HG02840 (cell line): ENCODE data around the gene CD34.
"Not testable (repeated sequence)": the region's sequence is repeated elsewhere in the genome, so short reads cannot be mapped to it uniquely, and the experiment has no call there.

Source experiments
- ATAC-seq: cut with Tn5 transposase; IDR thresholded peaks from one replicate; pipeline ENCODE4 v1.9.1; 2021; ENCODE audit warnings: mild to moderate bottlenecking, moderate library complexity, moderate number of reproducible peaks; ENCODE audit not compliant: unreplicated experiment, low FRiP score

The CD34 gene, protein sequence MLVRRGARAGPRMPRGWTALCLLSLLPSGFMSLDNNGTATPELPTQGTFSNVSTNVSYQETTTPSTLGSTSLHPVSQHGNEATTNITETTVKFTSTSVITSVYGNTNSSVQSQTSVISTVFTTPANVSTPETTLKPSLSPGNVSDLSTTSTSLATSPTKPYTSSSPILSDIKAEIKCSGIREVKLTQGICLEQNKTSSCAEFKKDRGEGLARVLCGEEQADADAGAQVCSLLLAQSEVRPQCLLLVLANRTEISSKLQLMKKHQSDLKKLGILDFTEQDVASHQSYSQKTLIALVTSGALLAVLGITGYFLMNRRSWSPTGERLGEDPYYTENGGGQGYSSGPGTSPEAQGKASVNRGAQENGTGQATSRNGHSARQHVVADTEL

DNA sequence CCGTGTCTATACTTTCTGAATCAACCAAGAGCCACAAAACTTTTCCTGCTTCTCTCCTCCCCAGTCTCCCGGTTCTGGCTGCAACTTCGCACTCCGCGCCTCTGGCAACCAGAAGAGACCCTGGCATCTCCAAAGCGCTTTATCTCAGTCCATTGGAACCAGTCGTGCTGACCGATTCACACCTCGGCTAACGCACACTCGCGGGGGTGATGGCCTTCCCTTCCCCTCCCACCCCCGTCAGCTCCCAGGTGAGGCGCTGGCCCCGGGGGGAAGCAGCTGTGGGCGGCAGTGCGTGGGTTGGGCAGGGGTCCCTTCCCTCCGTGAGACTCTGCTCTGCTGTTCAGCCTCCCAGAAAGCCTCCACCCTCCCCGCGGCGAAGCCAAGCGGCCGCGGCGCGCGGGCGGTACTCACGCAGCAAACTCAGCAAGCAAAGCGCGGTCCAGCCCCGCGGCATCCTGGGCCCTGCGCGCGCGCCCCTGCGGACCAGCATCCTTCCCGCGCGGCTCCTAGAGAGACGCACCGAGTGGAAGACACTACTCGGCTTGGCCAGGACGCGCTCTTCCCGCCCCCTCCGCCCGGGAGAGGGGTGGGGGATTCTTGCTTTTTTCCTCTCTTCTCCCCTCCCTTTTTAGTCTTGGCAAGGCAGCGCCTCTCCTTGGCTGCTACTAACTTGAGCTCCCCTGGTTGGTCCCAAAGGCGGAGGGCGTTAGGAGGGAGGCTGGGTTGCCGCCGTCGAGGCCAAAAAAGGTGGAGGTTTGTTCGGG, at the start of gene CD34:
TSS of gene CD34 (minus strand) at position 535 of the 764 bp plus-strand sequence. CDS start at position 490, 45 bp downstream.
- ATAC-seq: no peak

DNA sequence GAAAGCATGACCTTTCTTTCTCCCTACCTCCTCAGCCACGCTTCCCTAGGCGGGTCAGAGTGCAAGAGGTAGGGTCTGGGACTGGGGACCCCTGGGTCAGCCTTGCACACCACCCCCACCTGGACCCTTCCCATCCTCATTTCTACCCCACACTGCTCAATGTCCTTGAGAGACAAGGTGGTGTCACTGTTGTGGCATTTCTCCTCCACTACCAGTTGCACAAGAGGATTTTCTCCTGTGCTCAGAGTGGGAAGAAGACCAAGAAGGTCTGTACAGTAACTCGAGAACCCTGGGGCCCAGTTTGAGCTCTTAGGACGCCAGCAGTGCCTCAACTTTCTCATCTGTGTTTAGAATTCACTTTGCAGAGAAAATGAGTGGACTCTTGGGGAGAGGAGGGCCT, 49.4 kb upstream of the CD34 start:
- ATAC-seq: no peak

DNA sequence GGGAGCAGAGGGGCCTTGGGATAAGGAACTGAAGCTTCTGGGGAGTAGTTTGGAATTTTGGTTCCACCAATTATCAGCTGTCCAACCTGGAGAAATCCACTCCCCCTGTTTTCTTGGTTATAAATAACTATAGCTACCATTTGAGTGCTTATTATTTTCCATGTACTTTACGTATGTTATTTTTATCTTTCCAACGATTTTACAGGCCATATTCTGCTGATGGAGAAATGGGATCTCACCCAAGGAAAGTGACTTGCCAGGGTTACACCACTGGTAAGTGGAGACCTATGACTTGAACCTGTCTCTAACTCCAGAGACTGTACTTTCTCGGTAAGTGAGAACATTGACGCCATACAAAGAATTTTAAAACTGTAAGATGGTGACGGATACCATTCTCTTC, 49.0 kb upstream of the CD34 start:
- ATAC-seq: no peak

DNA sequence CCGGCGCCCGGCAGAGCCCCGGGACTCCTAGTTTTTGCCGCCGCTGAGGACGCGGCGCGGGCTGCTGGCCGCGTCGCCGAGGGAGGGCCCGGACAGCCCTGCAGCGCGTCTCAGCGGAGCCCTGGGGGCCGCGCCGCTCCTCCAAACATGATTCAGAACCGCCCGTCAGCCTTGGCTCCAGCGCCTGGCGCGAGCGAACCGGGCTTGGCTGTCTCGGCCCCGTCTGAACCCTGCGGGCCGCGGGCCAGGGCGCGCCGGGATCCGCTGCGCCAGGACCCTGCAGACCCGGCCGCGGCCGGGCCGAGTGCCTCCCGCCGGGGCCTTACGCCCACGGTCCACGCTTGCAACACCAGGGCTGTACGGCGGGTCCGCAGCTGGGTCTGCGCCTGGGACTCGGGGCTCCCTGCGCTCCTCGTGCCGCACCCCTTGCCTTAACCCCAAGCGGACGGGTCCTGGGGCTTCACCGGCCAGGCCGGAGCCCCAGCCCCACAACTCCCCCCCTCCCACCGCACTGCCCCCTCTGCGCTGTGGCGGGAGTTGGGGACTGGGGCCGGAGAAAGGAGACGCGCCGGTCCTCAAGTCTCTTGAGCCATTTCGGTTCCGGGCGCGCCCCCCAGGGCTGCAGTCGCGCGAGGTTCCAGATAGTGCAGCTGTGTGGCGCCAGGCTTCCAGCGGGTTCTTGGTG, 48.4 kb upstream of the CD34 start:
- ATAC-seq: no peak

DNA sequence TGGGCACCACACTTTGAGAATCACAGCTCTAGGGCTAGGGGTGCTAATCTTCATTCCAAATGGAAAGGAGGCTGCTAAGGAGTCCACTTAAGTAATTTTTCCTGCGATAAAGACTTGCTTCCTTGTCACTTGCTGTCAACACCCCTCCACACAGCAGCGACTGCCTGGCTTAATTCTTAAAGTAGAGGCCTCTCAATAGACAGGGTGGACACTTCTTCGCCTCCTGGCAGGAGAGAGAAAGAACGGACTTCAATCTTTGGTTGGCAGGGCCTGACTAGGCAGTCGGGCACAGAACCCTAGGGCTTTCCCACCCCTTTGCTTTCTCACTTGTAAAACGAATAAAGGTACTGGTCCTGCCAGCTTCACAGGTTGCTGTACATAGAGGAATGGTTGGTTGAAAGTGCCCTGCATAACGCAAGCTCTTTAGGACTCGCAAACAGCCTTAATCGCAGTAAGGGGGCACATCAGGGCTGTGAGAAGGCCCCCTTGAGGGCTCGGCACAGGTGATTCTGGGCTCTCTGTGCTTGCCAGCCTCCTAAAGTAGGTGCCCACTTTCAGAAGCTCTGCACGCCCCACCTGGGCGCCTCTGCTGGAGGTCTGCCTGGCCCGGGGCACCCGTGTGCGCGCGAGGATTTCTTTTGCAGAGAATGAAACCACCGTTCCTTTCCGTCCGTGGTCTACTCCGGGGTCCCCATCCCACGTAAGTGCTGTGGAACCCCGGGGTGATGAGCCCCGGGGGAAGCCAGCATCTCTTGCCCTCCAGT, 47.6 kb upstream of the CD34 start:
- ATAC-seq: no peak

DNA sequence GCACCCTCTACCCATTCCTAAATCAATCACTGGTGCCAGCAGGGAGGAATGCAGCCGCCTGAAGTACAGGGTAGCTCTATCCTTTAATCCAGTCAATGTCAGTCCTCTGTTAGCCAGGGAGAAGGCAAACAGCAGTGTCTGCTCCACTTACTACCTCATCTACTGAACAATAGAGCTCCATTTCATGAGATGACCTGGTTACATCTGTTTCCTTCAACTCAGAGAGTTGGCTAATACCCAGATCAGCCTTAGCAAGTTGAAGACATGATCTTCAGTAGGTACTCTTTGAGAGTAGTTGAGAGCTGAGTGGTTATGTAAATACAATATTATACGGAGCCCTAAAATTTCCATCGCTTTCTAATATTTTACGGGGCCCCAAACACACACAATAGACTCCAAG, 46.1 kb upstream of the CD34 start:
- no peak for ATAC-seq

DNA sequence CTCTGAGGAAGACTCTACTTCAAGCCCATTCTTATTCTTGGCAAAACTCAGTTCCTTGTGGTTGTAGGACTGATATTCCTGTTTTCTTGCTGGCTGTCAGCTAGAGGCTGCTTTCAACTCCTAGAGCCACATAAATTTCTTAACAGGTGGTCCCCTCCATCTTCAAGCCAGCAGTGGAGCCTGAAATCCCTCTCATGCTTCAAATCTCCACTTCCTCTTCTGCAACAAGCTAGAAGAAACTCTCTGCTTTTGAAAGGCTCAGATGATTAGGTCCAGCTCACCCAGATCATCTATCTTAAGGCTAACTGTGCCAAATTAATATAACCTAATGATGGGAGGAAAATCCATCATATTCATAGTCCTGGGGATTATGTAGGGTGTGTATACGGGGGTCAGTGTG, 43.2 kb upstream of the CD34 start:
- no peak for ATAC-seq

DNA sequence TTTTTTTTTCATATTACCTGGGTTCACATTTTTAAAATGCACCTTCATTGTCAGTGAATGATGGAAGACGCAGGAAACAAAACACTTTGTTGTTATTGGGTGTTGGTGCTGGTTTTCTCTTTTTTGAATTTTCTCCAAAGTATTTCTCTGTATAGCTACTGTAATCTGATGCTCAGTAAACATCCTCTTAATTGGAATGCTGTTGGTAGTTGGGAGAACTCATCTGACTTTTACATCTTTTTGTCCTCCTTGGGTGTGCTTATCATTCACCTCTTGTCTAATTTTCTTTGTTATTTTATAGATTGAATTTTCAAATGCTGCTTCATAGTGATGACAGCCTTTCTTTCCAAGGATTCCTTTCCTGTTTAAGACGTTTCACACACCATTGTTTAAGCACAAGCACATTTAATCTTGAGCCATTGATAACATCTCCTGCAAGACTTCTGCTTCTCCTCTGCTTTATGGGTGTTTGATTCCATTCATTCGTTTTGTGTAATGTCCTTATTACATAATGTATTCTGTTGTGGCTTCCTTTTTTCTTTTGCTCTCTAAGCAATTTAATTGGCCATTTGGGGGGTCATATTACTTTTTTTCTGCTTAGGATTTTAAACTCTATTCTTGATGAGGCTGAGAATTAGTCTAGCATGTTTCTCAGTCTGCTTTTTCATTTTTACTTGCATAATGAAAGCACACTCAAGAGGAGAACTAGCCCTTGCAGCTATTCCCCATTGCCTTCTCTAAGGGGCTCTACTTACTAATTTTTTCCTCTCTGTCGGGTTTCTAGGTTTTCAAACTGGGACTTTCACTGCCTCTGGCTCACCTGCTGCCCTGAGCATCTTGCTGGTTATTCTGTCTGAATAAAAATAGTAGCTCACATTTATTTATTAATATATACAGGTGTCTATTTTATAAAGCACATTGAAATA, 42.0 kb upstream of the CD34 start:
- ATAC-seq: no peak

DNA sequence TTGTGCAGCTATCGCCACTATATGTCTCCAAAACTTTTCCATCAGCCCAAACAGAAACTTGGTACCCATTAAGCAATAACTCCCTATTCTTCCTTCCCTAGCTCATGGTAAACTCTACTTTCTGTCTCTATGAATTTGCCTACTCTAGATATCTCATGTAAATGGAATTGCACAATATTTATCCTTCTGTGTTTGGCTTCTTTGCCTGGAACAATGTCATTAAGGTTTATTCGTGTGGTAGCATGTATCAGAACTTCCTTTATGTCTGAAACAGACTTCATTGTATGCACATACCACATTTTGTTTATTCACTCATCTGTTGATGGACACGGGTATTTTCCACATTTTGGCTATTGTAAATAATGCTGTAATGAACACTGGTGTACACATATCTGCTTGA, 40.7 kb upstream of the CD34 start:
- no peak for ATAC-seq

DNA sequence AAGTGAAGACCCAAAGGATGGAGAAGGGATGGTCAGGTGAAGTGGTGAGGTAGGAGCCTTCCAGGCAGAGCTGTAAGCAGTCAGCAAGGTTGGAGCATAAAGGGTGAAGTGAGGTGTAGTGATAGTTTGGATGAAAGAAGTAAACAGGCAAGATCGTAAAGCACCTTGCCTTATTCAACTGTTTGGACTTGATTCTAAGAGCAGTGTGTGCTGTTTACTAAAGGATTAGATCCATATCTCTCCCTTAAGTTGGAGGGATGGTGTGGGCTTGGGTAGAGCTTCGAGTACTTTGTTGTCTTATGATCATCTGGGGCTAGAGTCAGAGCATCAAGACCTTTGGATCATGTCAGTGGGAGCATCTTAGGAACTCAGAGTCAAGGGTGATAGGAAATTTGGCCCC, 39.8 kb upstream of the CD34 start:
- no peak for ATAC-seq

DNA sequence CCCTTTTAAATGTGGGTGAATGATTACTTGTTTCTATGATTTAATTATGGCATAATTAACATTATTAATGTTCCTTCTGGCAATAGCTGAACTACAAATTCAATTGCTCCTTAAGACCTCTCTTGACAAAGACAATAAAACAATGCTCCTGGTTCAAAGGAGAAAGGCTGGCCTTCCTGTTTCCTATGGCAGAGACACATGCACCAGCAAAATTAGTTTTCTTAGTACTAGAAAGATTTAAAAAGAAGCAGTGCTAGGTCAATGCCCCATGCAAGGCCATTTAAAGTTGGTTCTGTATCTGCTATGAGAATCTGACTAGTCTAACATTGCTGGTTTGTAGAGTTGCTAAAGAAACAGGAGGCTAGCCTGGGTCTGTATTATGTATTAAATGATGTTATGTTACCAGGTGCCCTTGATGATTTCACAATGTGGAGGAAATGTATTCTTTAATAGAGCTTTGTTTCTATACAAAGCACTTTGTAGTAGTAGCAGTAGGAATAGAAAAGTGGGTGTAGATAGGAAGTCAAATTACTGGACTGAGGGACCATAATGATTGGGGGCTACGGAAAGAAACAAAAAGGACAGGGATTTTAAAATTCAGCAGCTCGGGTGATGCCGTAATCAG, 38.8 kb upstream of the CD34 start:
- no peak for ATAC-seq

DNA sequence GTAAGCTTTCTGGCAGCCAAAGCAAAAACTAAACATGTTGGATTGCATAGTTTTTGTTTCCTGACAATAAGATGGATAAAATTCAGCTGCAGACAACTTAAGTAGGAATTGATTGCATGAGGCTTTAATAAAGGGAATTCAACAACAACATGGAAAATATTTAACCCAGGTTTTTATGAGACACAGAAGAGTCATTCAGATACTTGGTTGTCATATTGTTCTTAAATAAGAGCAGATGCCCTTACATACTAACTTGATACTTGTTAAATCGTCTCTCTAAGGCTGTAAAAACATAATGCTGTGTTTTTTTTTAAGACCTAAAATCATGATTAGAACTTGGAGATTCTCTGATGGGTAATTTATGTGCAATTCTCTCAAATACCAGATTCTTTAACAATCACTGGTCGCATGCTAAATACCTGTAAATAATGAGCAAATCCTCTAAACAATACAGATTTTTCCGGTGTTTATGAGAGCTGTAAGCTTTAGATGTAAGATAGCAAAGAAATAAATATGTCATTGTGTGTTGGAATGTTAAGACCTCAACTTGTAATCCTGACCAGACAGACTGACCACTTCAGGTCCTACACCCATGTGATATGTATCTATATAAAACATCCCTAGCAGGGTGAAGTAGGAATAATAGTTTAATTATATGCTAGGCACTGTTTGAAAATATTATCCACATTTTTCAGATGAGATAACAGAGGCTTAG, 37.8 kb upstream of the CD34 start:
- ATAC-seq: no peak

DNA sequence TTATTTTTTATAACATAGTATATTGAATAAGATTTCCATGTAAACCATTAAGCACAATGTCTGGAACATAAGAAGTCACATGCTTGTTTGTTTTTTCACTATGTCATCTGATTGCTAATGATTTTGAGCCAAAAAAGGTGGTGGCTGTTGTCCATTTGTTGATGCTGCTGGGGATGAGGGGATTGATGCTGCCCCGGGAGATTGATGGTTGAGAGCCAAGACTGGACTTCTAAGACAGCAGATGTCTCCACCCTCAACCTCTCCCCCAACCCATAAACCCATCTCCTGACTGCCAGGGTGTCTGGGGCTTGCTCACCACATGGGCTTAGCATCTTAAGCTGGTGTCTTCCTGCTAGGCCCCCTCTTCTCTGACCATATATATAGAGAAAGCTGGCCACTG, 35.8 kb upstream of the CD34 start:
- no peak for ATAC-seq

DNA sequence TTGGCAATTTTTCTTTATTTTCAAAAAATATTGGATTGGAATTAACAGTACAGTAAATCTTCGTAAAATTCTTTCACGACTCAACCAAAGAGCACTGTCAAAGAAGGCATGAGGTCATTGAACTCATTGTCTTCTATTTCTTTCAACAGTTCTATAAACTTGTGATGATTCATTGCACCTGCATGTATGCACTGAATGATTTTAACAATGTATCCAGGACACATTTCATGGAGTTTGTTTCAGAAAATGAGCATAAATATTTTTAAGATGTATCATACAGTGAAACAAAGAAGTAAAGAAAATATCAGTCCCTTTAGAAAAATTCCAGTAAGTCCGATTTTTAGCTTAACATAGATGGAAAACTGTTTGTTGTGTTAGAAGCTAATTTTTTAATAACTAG, 33.6 kb upstream of the CD34 start:
- ATAC-seq: no peak

DNA sequence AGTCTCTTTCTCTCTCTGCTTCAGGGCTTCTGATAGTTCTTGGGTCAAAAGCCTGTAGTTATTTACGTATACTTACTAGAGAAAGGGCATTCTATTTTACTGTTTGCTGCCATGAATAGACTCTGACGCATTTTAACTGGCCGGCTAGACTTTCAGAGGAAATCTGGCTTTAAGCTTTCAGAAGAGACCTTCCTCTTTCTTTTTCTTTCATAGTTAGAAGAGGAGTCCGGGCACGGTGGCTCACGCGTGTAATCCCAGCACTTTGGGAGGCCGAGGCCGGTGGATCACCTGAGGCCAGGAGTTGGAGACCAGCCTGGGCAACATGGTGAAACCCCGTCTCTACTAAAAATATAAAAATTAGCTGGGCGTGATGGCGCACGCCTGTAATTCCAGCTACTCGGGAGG, 31.4 kb upstream of the CD34 start:
- not testable (repeated sequence) for ATAC-seq

DNA sequence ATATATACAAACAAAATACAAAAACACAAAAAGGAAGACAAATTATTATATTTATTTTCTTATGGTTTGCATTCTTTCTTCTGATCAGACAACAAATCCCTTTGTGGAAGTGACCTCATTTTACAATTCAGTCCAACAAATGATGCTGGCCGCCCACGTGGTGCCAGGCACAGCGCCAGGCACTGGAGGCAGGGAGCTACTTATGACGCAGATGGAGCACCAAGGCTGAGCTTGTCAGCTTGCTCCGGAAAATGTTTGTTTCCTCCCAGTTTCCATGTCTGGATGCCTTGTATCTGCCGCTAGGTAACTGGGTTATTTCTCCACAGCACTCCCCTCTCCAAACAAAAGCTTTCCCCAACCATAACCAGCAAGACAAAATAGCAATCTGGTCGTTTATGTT, 30.7 kb upstream of the CD34 start:
- ATAC-seq: no peak

DNA sequence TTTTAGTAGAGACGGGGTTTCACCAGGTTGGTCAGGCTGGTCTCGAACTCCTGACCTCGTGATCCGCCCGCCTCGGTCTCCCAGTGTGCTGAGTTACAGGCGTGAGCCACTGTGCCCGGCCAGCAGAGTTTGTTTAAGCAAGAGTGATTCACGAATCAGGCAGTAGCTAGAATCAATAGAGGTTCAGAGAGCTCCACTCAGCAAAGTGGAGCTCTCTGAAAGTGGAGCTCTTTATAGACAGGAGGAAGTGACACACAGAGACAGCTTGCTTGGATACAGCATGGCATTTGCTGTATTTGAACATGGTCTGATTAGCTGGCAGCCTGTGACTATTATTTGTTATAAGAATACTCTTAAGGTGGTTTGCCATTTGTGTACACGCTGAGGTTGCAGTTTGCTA, 27.1 kb upstream of the CD34 start:
- no peak for ATAC-seq

DNA sequence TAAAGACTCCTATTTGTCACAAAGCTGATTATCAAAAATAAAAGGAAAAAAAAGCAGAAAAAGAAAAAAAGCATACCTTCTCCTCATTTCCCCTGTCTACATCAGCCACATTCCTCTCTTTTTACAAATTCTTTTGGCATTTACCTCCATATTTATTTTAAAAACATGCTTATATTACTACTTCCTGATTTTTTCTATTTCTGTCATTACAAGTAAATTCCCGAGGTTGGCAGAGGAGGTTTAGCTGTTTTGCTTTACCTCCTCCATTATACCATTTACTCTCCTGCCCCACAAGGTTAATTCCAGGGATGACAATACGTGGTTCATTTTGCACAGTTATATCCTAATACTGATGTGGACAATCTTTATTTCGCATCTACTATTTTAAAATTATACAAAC, 26.3 kb upstream of the CD34 start:
- no peak for ATAC-seq

DNA sequence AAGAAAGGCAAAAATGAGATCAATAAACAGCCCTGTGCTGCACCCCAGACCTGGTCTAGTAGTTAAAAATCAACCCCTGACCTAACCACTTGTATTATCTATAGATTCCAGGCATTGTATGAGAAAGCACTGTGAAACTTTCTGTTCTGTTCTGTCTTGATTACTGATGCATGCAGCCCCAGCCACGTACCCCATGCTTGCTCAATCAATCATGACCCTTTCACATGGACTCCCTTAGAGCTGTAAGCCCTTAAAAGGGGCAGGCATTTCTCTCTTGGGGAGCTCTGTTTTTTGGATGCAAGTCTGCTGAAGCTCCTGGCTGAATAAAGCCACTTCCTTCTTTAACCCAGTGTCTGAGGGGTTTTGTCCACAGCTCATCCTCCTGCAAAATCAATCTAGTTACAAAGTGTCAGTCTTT, 24.2 kb upstream of the CD34 start:
- peak; percentile 93 for ATAC-seq
